SK-N-SH (cell line): ENCODE data around the gene KLHL18.

Source experiments
- CTCF ChIP-seq: fragments of 200-600 bp; sonication (generic); IDR thresholded peaks from 2 replicates; pipeline ENCODE4 v1.6.1; 2017; ENCODE audit warnings: antibody characterized with exemption, mild to moderate bottlenecking, moderate library complexity
- ELF1 ChIP-seq: IDR thresholded peaks from 2 replicates; pipeline ENCODE4 v1.4.0; 2012
- EP300 ChIP-seq, 2 experiments: IDR thresholded peaks; 2 replicates each; pipeline versions ENCODE4 v1.4.0 to v1.6.1; 2012; ENCODE audit warnings: borderline replicate concordance in 1 of 2, low read depth in 1 of 2, low read length in 1 of 2
- EZH2phosphoT487 ChIP-seq: fragments of 200-600 bp; sonication (generic); IDR thresholded peaks from 2 replicates; pipeline ENCODE4 v1.6.1; 2017; ENCODE audit warnings: low read depth, mixed run types, mild to moderate bottlenecking, antibody characterized with exemption, moderate library complexity, borderline replicate concordance
- FOXM1 ChIP-seq: IDR thresholded peaks from 2 replicates; pipeline ENCODE4 v1.4.0; 2012; ENCODE audit warnings: low read depth, mild to moderate bottlenecking
- MEF2A ChIP-seq: IDR thresholded peaks from 2 replicates; pipeline ENCODE4 v1.4.0; 2012; ENCODE audit warnings: low read depth, borderline replicate concordance
- NFIC ChIP-seq: IDR thresholded peaks from 2 replicates; pipeline ENCODE4 v1.4.0; 2012; ENCODE audit warnings: borderline replicate concordance
- POLR2AphosphoS5 ChIP-seq: IDR thresholded peaks from 2 replicates; pipeline ENCODE4 v1.6.1; 2012; ENCODE audit warnings: low read depth, low read length
- RAD21 ChIP-seq: IDR thresholded peaks from 2 replicates; pipeline ENCODE4 v1.6.1; 2012; ENCODE audit warnings: mild to moderate bottlenecking, low read length
- RFX5 ChIP-seq: IDR thresholded peaks from 2 replicates; pipeline ENCODE4 v1.6.1; 2012; ENCODE audit warnings: mild to moderate bottlenecking, improper control_type of control experiment, low read length
- SIN3A ChIP-seq: IDR thresholded peaks from 2 replicates; pipeline ENCODE4 v1.6.1; 2012; ENCODE audit warnings: low read depth, mild to moderate bottlenecking, low read length, moderate library complexity, borderline replicate concordance
- SMC3 ChIP-seq: IDR thresholded peaks from 2 replicates; pipeline ENCODE4 v1.6.1; 2012; ENCODE audit warnings: low read depth, low read length, improper control_type of control experiment
- TEAD4 ChIP-seq: IDR thresholded peaks from 2 replicates; pipeline ENCODE4 v1.4.0; 2012; ENCODE audit warnings: mild to moderate bottlenecking, borderline replicate concordance; ENCODE audit not compliant: insufficient read depth
- TF ChIP-seq, protein P1 (sequence below): IDR thresholded peaks from 2 replicates; pipeline ENCODE4 v1.4.0; 2012; ENCODE audit warnings: low read depth, borderline replicate concordance

DNA sequence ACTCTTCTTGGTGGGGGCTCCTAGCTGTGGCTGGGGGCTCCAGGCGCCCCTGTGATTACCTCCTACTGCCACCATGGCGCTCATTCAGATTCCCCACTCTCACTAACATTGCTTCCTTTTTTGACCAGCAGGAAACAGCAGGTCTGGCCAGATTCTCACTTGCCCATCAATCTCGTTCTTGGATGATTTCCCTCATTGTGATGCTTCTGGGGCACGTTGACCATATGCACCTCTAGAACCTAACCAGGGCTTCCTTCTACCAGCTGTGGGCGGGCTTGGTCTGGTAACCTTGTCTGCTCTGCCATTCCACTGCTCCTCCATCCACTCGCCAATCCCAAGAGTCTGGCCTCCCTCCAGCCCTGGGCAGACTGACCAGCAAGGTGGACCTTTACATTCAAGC, 62.2 kb downstream of the KLHL18 start:
- TF ChIP-seq, protein P1, sequence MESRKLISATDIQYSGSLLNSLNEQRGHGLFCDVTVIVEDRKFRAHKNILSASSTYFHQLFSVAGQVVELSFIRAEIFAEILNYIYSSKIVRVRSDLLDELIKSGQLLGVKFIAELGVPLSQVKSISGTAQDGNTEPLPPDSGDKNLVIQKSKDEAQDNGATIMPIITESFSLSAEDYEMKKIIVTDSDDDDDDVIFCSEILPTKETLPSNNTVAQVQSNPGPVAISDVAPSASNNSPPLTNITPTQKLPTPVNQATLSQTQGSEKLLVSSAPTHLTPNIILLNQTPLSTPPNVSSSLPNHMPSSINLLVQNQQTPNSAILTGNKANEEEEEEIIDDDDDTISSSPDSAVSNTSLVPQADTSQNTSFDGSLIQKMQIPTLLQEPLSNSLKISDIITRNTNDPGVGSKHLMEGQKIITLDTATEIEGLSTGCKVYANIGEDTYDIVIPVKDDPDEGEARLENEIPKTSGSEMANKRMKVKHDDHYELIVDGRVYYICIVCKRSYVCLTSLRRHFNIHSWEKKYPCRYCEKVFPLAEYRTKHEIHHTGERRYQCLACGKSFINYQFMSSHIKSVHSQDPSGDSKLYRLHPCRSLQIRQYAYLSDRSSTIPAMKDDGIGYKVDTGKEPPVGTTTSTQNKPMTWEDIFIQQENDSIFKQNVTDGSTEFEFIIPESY: no peak
- TF ChIP-seq MEF2A (no peak), SIN3A (no peak), POLR2AphosphoS5 (no peak), CTCF (no peak), ELF1 (no peak), EZH2phosphoT487 (no peak), RFX5 (no peak), NFIC (no peak), EP300 (IDR thresholded peaks at IDR 0.05; ENCODE audit: borderline replicate concordance in 1 of 2, low read depth in 1 of 2, low read length in 1 of 2) (no peak), FOXM1 (no peak), TEAD4 (no peak), SMC3 (no peak), RAD21 (no peak)
